Brain pericyte (primary cell): ENCODE data around the gene ZNF81.
"Not testable (repeated sequence)": the region's sequence is repeated elsewhere in the genome, so short reads cannot be mapped to it uniquely, and the experiment has no call there.

Source experiments
- DNase-seq: peaks from one replicate; pipeline ENCODE4 v3.0.0-alpha.2; 2012; ENCODE audit warnings: low read depth, low spot score

Gene ZNF81

GRCh38 chrX:47844117-47844516, 7.4 kb downstream of the ZNF81 start:
- no peak for DNase-seq

GRCh38 chrX:47846040-47846439, 9.3 kb downstream of the ZNF81 start:
- no peak for DNase-seq

- no peak for DNase-seq
Observed at GRCh38 chrX:47849778-47850177, 13.1 kb downstream of the ZNF81 start.

GRCh38 chrX:47850389-47850788, 13.7 kb downstream of the ZNF81 start:
- DNase-seq, result not testable (repeated sequence)

- DNase-seq, result no peak
Observed at GRCh38 chrX:47850901-47851300, 14.2 kb downstream of the ZNF81 start.

- DNase-seq, result no peak
Observed at GRCh38 chrX:47854474-47854873, 17.8 kb downstream of the ZNF81 start.

GRCh38 chrX:47859686-47860085, 23.0 kb downstream of the ZNF81 start:
- DNase-seq, result no peak

GRCh38 chrX:47862680-47863079, 26.0 kb downstream of the ZNF81 start:
- no peak for DNase-seq

- no peak for DNase-seq
Observed at GRCh38 chrX:47863187-47863586, 26.5 kb downstream of the ZNF81 start.

- no peak for DNase-seq
Observed at GRCh38 chrX:47864300-47864699, 27.6 kb downstream of the ZNF81 start.

GRCh38 chrX:47864785-47865184, 28.1 kb downstream of the ZNF81 start:
- DNase-seq, result no peak

GRCh38 chrX:47873123-47873522, 36.4 kb downstream of the ZNF81 start:
- DNase-seq, result no peak

GRCh38 chrX:47877327-47877726, 40.6 kb downstream of the ZNF81 start:
- DNase-seq, result no peak

- DNase-seq, result no peak
Observed at GRCh38 chrX:47878198-47878597, 41.5 kb downstream of the ZNF81 start.

GRCh38 chrX:47879463-47879862, 42.8 kb downstream of the ZNF81 start:
- no peak for DNase-seq

- no peak for DNase-seq
Observed at GRCh38 chrX:47880927-47881326, 44.2 kb downstream of the ZNF81 start.

- no peak for DNase-seq
Observed at GRCh38 chrX:47885501-47885900, 48.8 kb downstream of the ZNF81 start.

- no peak for DNase-seq
Observed at GRCh38 chrX:47898024-47898423, 61.3 kb downstream of the ZNF81 start.

GRCh38 chrX:47900833-47901232, 64.1 kb downstream of the ZNF81 start:
- no peak for DNase-seq

GRCh38 chrX:47902161-47902560, 65.5 kb downstream of the ZNF81 start:
- no peak for DNase-seq

- DNase-seq, result no peak
Observed at GRCh38 chrX:47915886-47916493, 79.3 kb downstream of the ZNF81 start.

- DNase-seq, result no peak
Observed at GRCh38 chrX:47918274-47918673, 81.6 kb downstream of the ZNF81 start.

GRCh38 chrX:47927212-47927611, 90.5 kb downstream of the ZNF81 start:
- no peak for DNase-seq

GRCh38 chrX:47931970-47932369, 95.3 kb downstream of the ZNF81 start:
- not testable (repeated sequence) for DNase-seq
